PC-9 (cell line): ENCODE data around the gene PLA2R1.

ENCODE experiments used
- EZH2 ChIP-seq: fragments of 200-600 bp; sonication (generic); IDR thresholded peaks from 2 replicates; pipeline ENCODE4 v1.8.0; 2017; ENCODE audit warnings: antibody characterized with exemption, low read depth
- TF ChIP-seq, protein P1 (sequence below): fragments of 200-600 bp; sonication (generic); conservative IDR thresholded peaks from 2 replicates; pipeline ENCODE4 v1.6.1; 2017; ENCODE audit warnings: mixed run types, antibody characterized with exemption, mild to moderate bottlenecking, moderate library complexity

DNA sequence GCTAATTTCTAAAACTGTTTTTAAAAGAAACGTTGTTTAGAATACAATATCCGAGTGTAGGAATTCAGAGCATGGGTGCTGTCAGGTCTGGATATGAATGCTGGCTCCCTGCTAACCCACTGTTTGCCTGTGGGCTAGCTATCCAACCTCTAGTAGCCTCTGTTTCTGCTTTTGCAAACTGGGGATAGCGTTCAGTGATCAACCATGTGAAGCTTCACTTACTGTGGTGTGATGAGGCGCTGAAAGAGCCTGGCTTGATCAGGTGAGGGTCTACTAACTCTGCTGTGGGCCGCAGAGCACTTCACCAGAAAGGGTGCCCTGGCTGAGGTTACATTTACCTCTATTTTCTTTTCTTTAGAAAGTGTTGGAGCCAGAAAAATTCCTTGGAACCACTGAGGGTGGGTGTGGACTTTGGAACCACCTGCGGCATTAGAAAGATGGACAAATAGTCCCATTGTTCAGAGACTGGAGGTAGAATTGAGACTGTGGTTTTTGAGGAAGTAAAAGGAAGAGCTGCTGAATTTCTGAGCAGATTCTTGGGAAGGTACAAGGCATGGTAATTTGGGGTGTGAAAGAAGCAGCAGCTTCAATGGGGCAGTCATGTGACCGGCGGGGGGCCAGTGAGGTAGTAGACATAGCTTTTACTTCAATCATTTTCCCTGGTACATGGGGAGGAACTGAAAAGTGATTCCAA, 168.1 kb downstream of the PLA2R1 start:
- TF ChIP-seq, protein P1, sequence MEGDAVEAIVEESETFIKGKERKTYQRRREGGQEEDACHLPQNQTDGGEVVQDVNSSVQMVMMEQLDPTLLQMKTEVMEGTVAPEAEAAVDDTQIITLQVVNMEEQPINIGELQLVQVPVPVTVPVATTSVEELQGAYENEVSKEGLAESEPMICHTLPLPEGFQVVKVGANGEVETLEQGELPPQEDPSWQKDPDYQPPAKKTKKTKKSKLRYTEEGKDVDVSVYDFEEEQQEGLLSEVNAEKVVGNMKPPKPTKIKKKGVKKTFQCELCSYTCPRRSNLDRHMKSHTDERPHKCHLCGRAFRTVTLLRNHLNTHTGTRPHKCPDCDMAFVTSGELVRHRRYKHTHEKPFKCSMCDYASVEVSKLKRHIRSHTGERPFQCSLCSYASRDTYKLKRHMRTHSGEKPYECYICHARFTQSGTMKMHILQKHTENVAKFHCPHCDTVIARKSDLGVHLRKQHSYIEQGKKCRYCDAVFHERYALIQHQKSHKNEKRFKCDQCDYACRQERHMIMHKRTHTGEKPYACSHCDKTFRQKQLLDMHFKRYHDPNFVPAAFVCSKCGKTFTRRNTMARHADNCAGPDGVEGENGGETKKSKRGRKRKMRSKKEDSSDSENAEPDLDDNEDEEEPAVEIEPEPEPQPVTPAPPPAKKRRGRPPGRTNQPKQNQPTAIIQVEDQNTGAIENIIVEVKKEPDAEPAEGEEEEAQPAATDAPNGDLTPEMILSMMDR = no peak
- TF ChIP-seq EZH2 = no peak
